Esophagus mucosa (tissue), 1 donor: ENCODE measurements around the gene LYVE1. TPM values are rescaled to one million over a fixed set of nuclear protein-coding genes. Genes with fewer than 3 reads are reported as not detected.

Experiments used
- ATAC-seq: fragments of 200-7000 bp; cut with Tn5 transposase; one replicate; pipeline ENCODE4 v1.9.1; 2020
- total RNA-seq: library from RNA; stranded (reverse); gene quantifications from one replicate; pipeline ENCODE4 v1.2.4, GENCODE V29; 2023
- donor health status: DM: yes; HTN: yes; CAD: no.

The LYVE1 gene
- total RNA-seq, 1 donor from 2014 or later, result 2.7 TPM

DNA sequence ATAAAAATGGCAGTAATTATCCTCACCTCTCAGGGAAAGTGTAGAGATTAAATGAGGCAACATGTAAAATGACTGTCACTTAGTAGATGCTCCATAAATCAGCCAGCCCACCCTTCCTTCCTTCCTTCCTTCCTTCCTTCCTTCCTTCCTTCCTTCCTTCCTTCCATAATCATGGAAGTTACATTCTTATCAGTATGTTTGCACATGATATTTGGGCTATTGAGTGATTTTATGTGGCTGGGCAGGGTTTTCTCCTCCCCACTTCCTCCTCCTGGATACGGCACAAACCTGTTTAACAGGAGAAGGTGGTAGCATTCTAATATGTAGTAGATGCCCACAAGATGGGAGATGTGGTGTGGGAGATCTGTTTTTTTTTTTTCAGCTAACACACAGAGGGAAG is 11.9 kb downstream of the LYVE1 start:
- ATAC-seq, result peak; percentile 48

DNA sequence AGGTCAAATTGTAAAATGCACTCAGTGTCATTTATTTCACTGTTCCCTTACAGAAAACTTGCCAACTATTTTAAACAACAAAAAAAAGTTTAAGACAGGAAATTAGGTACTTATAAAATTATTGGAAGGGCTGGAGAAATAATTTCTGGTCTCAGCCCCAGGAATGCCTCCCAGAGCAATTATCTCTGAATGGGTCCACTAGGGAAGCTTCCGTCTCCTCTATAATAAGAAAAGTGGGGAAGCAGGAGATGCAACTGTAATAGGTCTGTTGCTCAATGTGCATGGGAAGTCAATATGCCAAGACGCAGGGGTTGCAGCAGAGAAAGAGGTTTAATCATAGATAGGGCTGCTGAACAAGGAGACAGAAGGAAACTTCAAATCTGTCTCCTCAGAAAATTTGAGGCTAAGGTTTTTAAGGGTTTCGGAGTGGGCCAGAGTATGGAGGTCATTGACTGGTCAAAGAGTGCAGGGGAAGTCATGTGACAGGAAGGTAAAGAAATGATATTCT is 16.6 kb downstream of the LYVE1 start:
- ATAC-seq, result no peak

DNA sequence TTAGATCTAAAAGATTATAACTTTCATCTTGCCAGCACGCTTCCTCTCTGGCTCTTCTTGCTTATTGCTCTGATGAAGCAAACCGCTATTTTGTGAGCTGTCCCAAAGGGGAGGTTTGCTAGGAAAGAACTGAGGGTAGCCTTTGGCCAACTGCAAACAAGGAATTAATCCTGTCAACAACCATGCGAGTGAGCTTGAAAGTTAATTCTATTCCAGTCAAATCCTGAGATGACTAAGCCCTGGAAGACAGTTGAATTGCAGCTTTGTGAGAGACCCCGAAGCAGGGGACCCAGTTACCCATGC is 17.2 kb downstream of the LYVE1 start:
- no peak for ATAC-seq

DNA sequence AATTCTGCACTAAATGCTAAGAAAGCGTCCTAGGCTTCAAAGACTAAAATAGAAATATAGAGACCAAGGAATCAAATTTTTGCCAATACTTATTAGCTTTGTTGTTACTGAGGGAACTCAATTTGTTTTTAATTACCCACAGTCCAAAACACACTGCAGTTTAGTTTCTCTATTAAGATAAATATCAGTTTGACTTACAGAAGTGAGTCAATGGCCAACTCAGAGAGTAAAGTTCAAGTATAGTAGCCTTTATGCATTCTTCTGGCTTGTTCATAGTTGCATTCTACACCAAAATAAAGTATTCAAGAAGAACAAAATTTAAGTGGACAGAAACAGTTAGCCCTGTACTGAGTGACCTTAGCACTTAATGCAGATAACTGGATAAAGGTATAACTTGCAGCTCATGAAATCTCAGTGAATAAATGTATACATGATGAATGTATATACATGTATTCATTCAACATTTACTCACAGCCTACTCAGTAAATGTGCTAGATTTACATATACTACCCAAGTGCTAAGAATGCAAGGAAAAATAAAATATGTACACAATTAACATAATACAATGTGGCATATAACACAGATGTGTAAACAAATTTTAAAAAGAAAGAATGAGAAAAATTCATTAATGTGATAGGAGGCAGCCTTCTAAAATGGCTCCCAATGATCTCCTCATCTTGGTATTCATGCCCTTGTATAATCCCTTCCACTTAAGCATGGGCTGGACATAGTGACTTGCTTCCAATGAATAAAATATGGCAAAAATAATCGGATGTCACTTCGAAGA is 17.8 kb downstream of the LYVE1 start:
- no peak for ATAC-seq

DNA sequence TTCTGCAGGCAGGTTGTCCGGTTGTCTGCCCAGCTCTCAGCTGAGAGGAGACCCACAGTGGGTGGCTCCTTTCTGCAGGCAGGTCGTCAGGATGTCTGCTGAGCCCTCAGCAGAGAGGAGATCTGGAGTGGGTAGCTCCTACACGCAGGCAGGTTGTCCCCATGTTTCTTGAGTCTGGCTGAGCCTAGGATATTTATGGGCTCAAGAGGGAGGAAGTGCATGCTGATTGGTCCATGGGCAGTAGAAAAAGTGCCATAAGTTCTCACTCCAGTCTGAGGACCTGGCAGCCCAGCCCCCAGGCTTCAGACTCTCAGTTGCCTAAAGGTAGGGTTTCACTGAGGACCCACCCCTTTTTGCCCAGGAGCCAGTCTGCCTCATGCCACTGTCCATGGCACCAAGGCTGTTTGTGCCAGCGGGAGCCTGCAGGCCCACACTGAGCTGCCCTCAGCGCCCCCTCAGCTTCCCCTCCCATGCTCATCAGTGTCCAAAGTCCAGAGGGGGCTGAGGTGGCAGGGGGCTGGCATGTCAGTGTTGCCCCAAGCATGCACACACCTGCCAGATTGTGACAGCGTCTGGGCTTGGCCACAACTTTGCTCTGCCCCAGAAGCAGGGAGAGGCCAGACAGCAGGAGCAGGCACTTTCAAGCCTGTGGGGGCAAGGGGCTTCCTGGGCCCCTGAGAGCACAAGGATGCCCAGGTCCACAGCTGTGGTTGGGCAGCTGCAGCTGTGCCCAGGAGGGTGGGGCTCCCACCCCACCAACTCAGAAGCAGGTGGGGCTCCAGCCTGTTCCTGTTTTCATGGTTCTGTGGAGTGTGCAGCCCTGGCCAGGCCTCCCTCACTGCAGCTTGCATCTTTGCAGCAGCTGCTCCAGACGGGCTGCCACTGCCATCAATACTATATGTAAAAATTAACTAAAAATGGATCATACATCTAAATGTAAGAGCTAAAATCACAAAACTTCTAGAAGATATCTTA is 23.7 kb downstream of the LYVE1 start:
- ATAC-seq, result no peak

DNA sequence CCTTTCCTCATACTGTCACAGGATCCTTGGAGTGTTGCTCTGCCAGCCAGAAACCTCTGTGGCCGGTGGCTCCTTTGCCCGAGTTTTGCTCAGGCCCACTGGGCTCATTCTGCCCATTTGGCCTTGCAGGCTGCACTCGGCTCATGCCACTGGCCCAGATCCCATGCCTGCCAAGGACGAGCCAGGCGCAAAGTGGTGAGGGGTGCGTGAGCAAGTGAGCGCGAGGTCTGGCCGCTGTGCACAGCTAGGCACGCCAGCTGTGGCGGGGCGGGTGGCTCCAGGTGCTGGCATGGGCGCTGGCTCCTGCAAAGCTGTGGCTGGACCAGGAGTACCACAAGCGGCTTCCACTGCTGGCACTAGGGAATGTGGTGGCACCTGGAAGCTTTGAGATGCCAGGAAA is 24.7 kb downstream of the LYVE1 start:
- no peak for ATAC-seq

DNA sequence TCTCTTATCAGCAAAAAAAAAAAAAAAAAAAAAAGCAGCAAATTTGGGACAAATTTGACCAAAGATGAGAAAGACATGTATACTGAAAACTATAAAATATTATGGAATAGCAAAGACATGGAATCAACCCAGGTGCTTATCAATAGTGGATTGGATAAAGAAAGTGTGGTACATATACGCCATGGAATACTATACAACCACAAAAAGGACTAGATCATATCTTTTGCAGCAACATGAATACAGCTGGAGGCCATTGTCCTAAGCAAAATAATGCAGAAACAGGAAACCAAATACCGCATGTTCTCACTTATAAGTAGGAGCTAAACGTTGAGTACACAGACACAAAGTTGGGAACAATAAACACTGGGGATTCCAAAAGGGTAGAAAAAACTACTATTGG is 25.7 kb downstream of the LYVE1 start:
- no peak for ATAC-seq

DNA sequence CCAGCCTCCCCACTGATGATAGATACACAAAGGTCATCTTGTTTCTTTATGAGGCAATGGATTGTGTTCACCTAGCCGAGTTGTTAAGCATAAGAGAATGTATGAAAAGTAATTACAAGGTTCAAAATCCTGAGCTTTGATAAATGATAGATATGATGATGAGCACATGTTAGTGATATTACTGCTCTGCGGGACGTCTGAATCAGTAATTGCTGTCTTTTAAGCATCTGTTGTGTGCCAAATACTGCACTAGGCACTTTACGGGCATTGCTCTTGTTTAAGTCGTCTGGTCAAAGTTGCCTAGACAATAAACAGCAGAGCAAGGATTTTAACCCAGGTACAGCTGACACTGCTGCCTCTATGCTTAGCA is 26.9 kb downstream of the LYVE1 start:
- peak; percentile 39 for ATAC-seq

DNA sequence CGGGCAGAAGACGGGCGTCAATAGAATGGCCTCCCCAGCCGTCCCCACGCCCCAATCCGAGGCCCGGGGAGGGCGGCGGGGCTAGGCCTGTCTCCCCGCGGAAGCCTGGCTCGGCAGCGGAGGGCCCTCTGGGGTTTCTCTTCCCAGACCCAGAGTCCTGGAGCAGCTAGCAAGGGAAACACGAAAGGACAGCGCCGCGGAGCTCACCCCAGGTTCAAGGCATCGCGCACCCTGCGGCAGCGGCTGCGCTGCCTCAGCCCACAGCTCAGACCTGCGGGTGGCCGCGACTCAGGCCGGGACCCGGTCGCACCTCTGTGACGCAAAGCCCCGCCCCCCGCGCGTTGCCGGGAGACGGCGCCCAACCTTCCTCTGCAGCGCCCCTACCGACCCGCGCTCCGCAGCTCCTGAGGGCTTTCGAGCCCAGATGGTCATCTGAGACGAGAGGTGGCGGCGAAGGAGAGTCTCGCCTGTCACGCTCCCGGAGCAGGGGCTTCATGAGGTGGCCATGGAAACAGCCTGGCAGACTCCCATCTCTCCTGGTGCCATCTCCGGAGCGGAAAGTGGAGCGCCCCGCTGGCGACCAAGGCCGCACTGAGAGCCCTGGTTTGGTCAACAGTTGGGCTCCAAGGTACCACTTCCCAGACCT is 27.4 kb downstream of the LYVE1 start, which contains the start of gene RNF141:
TSS of gene RNF141 (minus strand) at position 273 of the 646 bp plus-strand sequence. CDS start 7,029 bp downstream, outside the sequence.
- peak; percentile 99 for ATAC-seq

DNA sequence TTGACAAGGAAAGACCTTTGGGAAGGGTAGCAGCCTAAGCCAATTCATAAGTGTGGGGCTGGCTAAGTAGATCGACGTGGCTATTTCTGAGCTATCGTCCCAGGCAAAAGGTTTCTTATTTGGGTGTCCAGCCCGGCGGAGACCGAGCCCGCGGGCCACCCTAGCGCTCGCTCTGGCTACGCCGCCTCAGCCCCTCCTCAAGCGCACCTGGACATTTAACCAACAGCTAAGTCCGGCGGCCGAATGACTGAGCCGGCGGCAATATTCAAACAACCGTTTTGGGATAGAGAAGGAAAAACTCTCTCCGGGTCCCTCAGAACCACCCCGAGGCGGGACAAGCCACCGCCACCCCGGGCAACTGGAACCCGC is 27.9 kb downstream of the LYVE1 start:
- ATAC-seq, result peak; percentile 34

DNA sequence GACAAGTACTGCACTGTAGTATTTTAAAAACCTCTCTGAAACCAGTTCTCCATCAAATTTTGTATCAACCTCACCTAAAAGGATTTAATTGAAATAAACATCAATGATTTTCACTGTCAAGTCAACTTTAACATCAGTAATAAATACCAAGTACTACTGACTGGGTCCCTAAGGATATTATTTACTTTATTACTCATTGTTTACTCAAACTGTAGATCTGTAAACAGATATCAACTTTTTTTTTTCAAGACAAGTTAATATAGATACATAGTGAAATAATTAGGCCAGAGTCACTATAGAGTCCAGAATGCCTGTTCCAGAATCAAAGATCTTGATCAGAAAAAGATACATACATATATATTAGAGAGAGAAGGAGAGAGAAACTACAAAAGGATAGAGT is 29.1 kb downstream of the LYVE1 start:
- no peak for ATAC-seq

DNA sequence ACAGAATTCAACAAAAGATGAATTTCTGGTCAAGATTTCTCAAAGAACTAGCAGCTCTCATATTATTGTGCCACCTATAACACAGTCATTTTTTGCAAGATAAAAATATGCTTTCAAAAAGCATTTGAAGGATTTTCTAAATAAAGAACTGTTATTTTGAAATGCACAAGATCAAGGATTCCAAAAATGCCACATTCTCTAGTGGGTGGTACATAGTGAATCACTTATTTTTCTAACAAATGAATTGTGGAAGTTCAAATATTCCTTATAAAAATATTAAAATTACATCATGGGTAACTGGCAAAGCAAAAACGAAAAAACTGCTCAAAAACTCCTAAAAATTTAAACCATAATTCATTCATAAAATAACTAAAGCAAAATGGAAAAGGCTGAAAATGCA is 29.5 kb downstream of the LYVE1 start:
- ATAC-seq, result no peak

DNA sequence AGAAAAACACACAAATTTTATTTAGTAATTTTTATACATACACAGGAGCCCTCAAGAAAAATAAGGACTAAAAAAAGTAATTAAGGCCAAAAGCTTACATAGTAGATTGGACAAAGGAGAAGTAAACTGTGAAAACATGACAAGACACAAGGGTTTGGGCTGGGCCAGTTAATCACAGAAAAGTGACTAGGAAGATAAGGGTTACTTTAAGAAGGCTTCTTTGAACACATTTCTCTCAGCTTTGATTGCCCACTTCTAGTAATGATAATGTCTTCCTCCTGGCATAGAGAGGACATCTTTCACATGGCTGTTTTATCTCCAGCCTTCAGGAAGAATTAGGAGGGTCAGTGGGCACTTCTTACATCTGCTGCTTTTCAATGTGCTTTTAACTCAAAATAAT is 30.9 kb downstream of the LYVE1 start:
- ATAC-seq, result no peak

DNA sequence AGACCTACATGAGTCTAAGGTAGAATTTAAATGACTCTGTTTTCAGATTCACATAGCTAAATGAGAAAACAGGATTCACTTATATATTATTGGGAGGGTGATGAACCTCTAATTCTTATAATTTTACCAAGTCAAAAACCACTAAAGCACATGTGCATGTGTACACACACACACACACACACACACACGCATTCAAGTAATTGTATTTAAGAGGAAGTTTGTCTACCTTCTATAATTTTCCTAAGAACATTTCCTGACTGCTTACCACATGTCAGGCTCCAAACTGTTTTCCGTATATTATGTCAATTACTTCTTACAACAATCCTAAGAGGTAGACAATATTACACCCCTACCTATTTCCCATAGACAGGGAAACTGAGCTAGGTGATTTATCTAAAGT is 34.1 kb downstream of the LYVE1 start:
- no peak for ATAC-seq

DNA sequence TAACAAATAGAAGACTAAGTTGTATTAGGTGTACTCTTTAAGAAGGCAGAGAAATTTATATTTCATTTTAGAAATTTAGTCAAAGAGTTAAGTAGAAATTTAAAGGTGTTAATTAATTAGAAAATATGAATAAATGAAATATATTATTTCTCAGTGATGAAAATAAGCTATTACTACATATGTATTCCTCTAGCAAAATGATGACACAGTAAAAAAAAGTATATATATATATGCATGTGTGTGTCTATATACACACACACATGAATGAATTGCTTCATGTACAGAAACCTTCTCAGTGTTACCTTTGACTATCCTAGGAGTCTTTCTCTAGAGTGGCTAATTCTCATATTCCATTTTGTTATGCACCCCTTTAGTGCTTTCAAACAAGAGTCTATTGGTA is 35.1 kb downstream of the LYVE1 start:
- ATAC-seq, result no peak

DNA sequence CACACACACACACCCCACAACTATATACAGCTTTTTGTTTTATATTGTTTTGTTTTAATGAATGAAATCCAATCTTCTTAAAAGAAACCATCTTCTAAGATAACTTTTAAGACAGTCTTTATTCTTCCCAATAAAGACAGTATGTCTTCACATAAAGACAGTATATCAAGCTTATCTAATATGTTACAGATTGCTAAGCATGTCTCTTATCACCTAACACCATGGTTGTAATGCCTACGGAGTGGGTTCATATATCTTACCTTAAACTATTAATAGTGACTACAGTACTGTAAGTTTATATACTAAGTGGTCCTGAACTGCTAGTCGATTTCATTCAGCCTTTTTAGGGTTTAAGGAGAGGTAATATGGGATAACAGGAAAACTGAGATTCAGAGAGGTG is 35.9 kb downstream of the LYVE1 start:
- ATAC-seq, result no peak

DNA sequence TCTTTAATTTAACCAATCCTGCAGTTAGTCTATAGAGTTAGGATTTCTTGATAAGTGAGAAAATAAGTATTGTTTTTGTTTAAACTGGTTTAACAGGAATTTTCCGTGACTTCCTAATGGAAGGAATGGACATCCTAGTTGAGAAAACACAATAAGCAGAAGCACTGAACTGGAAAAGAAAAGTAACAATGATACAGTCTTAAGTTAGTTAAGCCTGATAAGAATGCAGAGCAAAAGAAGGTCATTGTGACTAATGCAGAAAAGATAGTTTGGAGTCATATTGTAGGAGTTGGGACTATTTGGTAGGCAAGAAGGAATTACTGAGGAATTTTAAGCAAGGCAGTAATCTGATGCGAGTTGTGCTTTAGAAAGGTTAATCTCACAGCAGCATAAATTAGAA is 39.2 kb downstream of the LYVE1 start:
- no peak for ATAC-seq

DNA sequence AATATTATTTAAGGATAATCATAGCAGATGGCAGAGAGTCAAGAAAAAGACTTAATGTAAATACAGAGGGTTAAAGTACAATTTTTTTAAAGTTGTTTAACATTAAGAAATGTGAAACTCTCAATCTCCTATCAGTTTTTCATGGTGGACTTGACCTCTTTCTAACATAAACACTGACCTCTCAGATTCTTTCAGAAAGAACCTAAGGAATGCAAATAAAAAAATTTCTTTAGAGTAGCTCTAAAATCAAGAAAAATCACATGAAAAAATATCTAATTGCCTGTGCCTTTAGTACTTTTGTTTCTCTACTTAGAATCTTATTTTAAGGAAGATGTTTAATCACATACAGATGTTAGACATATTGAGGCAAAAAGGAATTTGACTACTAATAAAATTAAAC is 40.3 kb downstream of the LYVE1 start:
- ATAC-seq, result no peak

DNA sequence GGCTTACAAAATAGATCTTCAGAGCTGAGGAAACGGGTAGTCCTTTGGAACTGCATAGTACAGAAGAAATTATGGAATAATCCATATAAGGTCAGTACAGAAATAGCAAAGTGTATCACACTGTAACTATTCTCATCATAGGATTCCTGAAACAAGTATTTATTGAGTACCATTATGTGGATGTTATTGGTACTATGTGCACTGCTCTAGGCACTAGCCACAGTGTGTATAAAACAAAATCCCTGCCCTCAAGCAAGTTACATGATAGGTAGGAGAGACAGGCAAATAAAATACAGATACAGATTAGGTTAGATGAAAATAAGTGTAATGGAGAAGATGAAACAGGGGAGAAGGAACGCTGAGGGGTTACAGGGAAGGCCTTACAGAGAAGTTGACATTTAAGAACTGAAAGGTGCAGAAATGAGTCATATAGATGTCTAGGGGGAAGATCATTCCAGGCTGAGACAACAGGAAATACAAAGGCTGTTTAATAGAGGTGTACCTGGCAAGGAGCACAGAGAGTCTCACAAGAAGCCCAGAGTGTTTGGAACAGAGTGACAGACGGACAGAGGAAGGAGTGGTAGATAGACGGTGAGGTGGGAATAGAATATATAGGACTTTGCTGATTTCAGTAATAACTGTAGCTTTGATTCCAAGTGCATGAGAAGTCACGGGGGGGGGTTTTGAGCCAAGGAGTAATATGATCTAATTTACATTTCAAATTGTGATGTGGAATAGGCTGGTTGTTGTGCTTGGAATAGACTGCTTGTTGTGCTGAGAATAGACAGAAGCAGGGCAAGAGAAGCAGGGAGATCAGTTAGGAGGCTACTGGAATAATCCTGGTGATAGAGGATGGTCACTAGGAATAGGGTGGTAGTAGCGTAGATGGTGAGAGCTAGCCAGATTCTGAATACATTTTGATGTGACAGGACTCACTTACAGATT is 41.2 kb downstream of the LYVE1 start:
- ATAC-seq, result peak; percentile 83

DNA sequence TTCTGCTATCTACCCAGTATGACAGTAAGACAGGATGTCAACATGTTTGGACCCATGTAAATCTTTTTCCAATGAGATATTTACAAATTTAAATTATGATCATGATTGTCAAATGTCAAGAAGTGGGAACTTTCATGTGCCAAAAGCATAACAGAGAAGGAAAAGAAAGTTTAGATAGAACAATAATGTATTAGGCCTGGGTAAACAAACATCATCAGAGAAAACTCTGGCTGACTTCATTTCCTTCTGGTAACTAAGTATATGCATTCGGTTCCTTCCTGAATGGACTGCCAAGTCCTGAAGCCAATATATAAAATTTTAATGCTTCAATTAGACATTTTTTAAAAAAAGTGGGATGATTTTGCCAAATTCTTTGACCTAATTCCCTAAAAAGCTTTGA is 44.0 kb downstream of the LYVE1 start:
- ATAC-seq, result no peak

DNA sequence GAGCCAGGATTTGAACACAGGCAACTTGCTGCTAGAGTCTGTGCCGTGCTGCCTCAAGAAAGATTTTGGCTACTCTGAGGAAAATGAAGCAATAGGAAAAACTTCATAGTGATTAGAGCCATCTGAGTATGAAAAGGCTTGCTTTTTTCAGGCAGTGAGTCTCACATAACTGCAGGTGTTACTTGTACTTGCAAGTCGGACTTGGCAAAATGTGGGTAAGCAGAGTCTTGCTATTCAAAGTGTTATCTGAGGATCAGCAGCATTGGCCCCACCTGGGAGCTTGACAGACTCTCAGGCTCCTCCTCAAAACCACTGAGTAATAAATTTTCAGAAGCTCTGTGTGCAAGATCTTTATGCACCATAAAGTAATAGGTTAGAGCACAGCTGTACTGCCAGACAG is 45.5 kb downstream of the LYVE1 start:
- ATAC-seq, result peak; percentile 78

DNA sequence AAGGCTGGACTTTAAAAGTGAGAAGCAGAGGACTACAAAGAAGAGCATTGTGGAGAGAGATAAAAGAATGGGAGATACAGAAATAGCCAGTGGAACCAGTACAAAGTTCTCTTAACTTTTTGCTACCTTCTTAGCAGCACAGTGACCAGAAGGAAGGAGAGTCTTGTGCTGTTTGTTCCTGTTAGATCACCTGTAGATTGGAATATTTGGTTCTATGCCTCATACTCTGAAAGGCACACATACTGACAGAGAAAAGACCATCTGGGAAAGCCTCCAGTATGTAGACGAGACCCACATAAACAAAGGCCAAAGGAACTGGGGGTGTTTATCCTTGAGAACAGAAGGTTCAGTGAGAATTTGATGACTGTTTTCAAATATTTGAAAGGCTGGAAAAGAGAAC is 46.2 kb downstream of the LYVE1 start:
- no peak for ATAC-seq
